Mucosa of gallbladder (tissue), 1 donor: ENCODE results near the gene H6PD. TPM values are rescaled to one million over a fixed set of nuclear protein-coding genes. Genes with fewer than 3 reads are reported as not detected.
A peak's percentile ranks its signal among the peaks of the same experiment; 100 is the strongest.

ENCODE experiments used
- DNase-seq: peaks from one replicate; pipeline ENCODE4 v3.0.0-alpha.2; 2020; ENCODE audit warnings: low spot score
- total RNA-seq: library from RNA; stranded (reverse); gene quantifications from one replicate; pipeline ENCODE4 v1.2.1, GENCODE V29; 2021
- donor health status: DM: no; HTN: no; CAD: no.

The H6PD gene
- total RNA-seq, 1 donor from 2014 or later: 45.6 TPM

GRCh38 chr1:9298282-9298681, 63.7 kb downstream of the H6PD start:
- no peak for DNase-seq

GRCh38 chr1:9299571-9300541, 65.3 kb downstream of the H6PD start:
- DNase-seq: peak; percentile 84

DNA sequence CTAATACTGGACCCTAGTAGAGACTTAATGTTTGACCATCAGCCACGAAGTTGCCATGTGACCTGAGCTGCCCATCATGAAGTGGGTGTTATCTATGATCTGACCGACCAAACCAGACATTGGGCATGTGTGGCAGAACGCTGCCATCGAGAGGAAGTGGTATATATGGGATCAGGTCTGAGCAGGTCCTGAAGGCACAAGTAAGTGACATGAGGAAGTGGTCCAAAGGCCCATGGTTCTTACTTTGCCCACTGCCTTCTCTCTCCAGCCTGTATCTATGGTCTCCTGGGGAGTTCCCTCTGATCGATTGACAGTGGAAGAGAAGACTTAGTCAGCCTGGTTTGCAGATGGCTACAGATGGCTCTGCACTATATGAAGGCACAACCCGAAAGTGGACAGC, 66.0 kb downstream of the H6PD start:
- DNase-seq: no peak

- peak; percentile 53 for DNase-seq
These were observed 68.4 kb downstream of the H6PD start for GRCh38 chr1:9302745-9303524.

DNA sequence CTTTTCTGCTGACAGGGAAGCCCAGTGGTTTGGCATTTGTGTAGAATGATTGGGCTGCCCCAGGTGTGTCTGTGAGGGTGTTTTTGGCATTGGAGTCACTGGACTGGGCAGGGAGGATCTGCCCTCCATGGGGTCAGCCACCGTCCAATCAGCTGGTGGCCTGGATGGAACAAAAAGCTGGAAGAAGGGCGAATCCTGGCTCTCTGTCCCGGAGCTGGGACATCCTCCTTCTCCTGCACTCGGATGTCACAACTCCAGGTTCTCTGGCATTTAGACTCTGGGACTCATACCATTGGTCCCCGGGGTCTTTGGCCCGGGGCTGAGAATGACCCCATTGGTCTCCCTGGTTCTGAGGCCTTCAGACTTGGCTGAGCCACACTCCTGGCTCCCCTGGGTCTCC, 69.3 kb downstream of the H6PD start:
- no peak for DNase-seq

- DNase-seq: no peak
These were observed 70.6 kb downstream of the H6PD start for GRCh38 chr1:9305216-9305615.

- DNase-seq: no peak
These were observed 71.4 kb downstream of the H6PD start for GRCh38 chr1:9306006-9306405.

DNA sequence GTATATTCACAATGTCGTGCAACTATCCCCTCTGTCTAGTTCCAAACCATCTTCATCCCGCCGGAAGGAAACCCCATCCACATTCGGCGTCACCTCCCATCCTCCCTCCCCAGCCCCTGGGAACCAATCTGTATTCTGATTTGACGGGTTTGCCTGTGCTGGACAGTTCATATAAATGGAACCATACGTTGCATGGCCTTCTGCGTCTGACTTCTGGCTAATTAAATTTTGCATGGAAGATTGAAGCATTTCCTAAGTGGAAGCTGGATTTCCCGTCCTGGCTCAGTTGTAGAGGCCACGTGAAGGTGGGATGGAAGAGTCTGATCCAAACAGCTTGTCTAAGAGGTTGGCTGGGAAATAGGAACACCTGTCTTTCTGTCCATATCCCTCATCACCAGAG, 72.7 kb downstream of the H6PD start:
- DNase-seq: no peak

DNA sequence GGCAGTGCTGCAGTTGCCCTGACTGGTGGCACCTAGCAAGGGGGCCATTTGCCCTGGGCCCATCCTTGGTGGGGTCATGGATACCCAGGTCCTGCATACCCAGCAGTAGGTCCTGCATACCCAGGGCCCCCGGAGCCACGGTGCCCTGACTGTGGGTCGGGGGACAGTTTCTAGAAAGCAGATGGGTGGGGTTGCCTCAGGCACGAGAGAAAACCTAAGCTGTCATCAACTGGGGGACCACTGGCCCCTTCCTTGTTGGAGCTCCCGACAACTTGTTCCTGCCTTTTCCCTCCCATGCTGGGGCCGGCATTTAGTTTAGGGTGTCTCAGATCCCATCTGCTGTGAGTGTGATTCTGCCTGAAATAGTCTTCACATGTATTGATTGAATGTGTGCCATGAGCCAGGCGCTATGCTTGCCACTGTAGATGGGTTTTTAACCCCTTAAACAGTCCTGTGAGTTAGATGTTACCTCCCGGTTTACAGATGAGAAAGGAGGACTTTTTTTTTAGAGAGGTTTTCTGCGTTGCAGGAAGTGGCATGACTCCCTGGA, 73.7 kb downstream of the H6PD start:
- DNase-seq: no peak

- DNase-seq: no peak
These were observed 74.5 kb downstream of the H6PD start for GRCh38 chr1:9309080-9309479.

GRCh38 chr1:9309991-9310390, 75.4 kb downstream of the H6PD start:
- no peak for DNase-seq

GRCh38 chr1:9311029-9311428, 76.5 kb downstream of the H6PD start:
- DNase-seq: no peak

- DNase-seq: no peak
These were observed 76.9 kb downstream of the H6PD start for GRCh38 chr1:9311479-9311878.

DNA sequence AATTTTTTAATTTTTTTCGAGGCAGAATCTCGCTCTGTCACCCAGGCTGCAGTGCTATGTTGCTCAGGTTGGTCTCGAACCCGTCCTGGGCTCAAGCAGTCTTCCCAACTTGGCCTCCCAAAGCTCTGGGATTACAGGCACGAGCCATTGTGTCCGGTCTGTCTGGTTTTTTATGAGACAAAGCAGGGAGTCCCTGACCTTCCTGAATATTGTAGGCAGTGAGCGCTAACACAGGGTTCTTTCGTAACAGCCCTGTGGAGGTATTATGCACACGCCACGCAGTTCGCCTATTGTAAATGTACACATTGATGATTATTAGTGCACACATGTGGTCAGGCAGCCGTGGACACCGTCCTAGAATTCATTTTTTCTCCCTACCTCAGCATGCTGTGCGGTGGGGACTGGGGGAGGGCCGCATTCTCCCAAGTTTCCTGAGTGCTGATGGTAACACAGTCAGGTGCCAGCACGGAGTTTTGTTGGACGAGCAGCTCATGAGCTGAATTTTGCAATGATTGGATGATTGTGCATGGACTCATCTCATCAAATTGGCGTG, 77.7 kb downstream of the H6PD start:
- DNase-seq: no peak

DNA sequence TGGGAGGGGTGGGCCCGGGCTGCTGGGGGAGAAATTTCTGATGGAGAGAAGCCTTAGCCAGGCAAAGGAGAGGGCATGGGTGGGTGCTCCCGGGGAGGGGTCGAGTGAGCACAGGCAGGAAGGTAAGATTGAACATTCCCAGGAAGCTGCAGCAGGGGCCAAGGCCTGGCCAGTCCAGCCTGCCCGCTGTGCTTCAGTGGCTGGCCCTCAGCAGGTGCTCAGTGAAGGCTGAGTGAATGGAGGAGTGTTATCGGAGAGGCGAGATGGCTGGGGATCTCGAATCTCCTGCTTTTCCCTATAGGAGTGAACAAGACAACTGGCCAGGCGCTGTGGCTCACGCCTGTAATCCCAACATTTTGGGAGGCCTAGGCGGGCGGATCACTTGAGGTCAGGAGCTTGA, 79.0 kb downstream of the H6PD start:
- DNase-seq: no peak

DNA sequence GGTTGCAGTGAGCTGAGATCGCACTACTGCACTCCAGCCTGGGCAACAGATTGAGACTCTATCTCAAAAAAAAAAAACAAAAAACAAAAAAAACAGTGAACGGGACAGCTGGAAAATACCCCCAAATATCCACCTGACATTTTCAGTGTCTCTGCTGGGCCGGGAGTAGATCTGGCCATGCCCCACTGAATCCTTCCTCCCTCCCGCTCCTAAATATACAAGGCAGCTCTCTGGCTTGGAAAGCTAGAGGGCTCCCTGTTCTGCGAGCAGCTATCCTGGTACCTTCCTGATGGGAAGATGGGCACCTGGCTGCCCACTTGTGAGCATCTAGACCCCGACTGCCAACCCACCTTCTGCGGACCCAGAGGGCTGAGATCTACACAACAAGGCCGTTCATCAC, 79.5 kb downstream of the H6PD start:
- DNase-seq: no peak

- no peak for DNase-seq
These were observed 80.3 kb downstream of the H6PD start for GRCh38 chr1:9314711-9315379.

GRCh38 chr1:9315411-9316079, 81.0 kb downstream of the H6PD start:
- DNase-seq: no peak

GRCh38 chr1:9316080-9316444, 81.5 kb downstream of the H6PD start:
- DNase-seq: no peak

DNA sequence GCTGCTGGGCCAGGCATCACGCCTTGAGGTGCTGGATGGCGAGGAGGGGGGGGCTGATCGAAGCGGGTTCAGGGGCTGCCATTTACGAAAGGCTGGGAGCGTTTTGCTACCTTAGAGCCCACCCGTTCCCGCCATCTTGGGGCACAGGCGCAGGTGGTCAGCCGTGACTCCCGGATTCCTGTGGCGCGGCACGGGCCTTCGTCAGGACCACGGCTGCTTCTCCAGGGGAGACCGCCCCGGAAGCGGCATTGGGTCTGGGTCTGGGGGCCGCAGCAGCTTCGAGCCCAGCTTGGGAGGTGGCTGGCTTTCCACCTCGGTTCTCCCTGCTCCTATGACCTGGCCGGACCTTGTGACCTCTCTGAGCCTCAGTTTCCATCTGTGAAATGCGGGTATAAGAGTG, 81.9 kb downstream of the H6PD start:
- DNase-seq: no peak

- no peak for DNase-seq
These were observed 82.5 kb downstream of the H6PD start for GRCh38 chr1:9317072-9317471.
